AG20443 (cell line): ENCODE data around the gene RALA.
"Not testable (repeated sequence)": the region's sequence is repeated elsewhere in the genome, so short reads cannot be mapped to it uniquely, and the experiment has no call there.

Experiments
- DNase-seq: peaks from one replicate; pipeline ENCODE4 v3.0.0; 2012; ENCODE audit warnings: low spot score, mixed read lengths

RALA gene

GRCh38 chr7:39645482-39646407, 22.4 kb downstream of the RALA start:
- no peak for DNase-seq

- no peak for DNase-seq
Observed at GRCh38 chr7:39647816-39648215, 24.4 kb downstream of the RALA start.

GRCh38 chr7:39650676-39651075, 27.3 kb downstream of the RALA start:
- peak; percentile 77 for DNase-seq

- DNase-seq, result peak; percentile 61
Observed at GRCh38 chr7:39651265-39651664, 27.9 kb downstream of the RALA start.

- no peak for DNase-seq
Observed at GRCh38 chr7:39656415-39656814, 33.0 kb downstream of the RALA start.

- DNase-seq, result peak; percentile 16
Observed at GRCh38 chr7:39659356-39660013, 36.1 kb downstream of the RALA start.

- no peak for DNase-seq
Observed at GRCh38 chr7:39661960-39662359, 38.6 kb downstream of the RALA start.

GRCh38 chr7:39663263-39663662, 39.9 kb downstream of the RALA start:
- no peak for DNase-seq

GRCh38 chr7:39664057-39664456, 40.7 kb downstream of the RALA start:
- DNase-seq, result no peak

GRCh38 chr7:39664585-39664984, 41.2 kb downstream of the RALA start:
- DNase-seq, result no peak

GRCh38 chr7:39666562-39666961, 43.2 kb downstream of the RALA start:
- no peak for DNase-seq

- peak; percentile 21 for DNase-seq
Observed at GRCh38 chr7:39667341-39667923, 44.1 kb downstream of the RALA start.

- not testable (repeated sequence) for DNase-seq
Observed at GRCh38 chr7:39668280-39668679, 44.9 kb downstream of the RALA start.

GRCh38 chr7:39670052-39670451, 46.7 kb downstream of the RALA start:
- DNase-seq, result no peak

GRCh38 chr7:39670934-39671333, 47.6 kb downstream of the RALA start:
- no peak for DNase-seq

GRCh38 chr7:39672176-39672575, 48.8 kb downstream of the RALA start:
- no peak for DNase-seq

- DNase-seq, result no peak
Observed at GRCh38 chr7:39673868-39674267, 50.5 kb downstream of the RALA start.

- no peak for DNase-seq
Observed at GRCh38 chr7:39674406-39674805, 51.0 kb downstream of the RALA start.

GRCh38 chr7:39676346-39676745, 53.0 kb downstream of the RALA start:
- DNase-seq, result no peak

GRCh38 chr7:39678930-39679709, 55.7 kb downstream of the RALA start:
- no peak for DNase-seq

- not testable (repeated sequence) for DNase-seq
Observed at GRCh38 chr7:39679874-39680273, 56.5 kb downstream of the RALA start.

GRCh38 chr7:39681887-39682441, 58.6 kb downstream of the RALA start:
- DNase-seq, result no peak
